Adrenal gland (tissue), 5 donors: ENCODE results near the gene PTPRN2.

ENCODE experiments used
- POLR2A ChIP-seq, 2 donors: fragments of 450-650 bp; IDR thresholded peaks; one replicate each; pipeline ENCODE4 v1.6.1; 2017; ENCODE audit warnings: antibody characterized with exemption in 2 of 2, mild to moderate bottlenecking in 2 of 2, moderate library complexity in 1 of 2
- TF ChIP-seq, protein P1 (sequence below), 6 experiments: fragments of 450-650 bp in 4 of 6; fragments of 200-600 bp in 2 of 6; sonication (generic) in 1 of 6; IDR thresholded peaks; 1 replicate in 5 of 6; 2 replicates in 1 of 6; pipeline versions ENCODE4 v1.5.1 to v1.8.0; 2016 to 2021; ENCODE audit warnings: antibody characterized with exemption in 6 of 6, mild to moderate bottlenecking in 2 of 6, moderate library complexity in 1 of 6
- donor health status: DM: no; HTN: no; CAD: no.

- TF ChIP-seq, protein P1, sequence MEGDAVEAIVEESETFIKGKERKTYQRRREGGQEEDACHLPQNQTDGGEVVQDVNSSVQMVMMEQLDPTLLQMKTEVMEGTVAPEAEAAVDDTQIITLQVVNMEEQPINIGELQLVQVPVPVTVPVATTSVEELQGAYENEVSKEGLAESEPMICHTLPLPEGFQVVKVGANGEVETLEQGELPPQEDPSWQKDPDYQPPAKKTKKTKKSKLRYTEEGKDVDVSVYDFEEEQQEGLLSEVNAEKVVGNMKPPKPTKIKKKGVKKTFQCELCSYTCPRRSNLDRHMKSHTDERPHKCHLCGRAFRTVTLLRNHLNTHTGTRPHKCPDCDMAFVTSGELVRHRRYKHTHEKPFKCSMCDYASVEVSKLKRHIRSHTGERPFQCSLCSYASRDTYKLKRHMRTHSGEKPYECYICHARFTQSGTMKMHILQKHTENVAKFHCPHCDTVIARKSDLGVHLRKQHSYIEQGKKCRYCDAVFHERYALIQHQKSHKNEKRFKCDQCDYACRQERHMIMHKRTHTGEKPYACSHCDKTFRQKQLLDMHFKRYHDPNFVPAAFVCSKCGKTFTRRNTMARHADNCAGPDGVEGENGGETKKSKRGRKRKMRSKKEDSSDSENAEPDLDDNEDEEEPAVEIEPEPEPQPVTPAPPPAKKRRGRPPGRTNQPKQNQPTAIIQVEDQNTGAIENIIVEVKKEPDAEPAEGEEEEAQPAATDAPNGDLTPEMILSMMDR (IDR thresholded peaks at IDR 0.05) = no peak
- TF ChIP-seq POLR2A (IDR thresholded peaks at IDR 0.05) = no peak
These were observed 902.0 kb downstream of the PTPRN2 start for GRCh38 chr7:157685430-157686284.
